ENCODE measurements around the gene HIF1A. TPM values are rescaled to one million over a fixed set of nuclear protein-coding genes. Genes with fewer than 3 reads are reported as not detected.

The HIF1A gene
- total and polyA plus RNA-seq, 2 experiments from 2014 or later: 113 to 242 TPM

DNA sequence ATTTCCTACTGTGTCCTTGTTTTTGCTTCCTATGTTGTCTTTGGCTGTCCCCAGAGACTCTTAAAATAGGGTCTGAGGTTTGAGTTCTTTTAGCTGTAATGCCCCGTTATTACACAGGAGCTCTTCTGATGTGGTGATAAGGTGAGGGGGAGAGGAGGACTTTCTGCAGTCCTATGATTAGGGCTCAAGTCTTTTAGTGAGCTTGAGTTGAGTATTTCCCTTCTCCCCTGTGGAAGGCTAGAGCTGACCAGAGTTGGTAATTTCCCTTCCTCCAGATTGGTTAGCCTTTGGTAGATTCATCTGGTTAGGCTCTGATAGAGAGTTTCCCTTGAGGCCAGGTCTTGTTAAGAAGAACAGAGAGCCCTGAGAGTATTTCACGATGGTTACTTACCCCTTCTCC, 4.3 kb upstream of the HIF1A start:
- Histone ChIP-seq H3K4me1 (ENCODE audit: insufficient read depth) (peaks cover 14% of the 10 kb centered on the region), H3F3A (replicated peaks; ENCODE audit: low read depth) (no peaks in the 10 kb centered on the region), H3K27me3 (ENCODE audit: insufficient read depth) (no peaks in the 10 kb centered on the region), H3K27ac (ENCODE audit: low read depth) (0 out of 2 replicates have a peak overlapping the region, but pooled peaks have one; percentile 30), H4K20me1 (replicated peaks; ENCODE audit: insufficient read depth) (no peaks in the 10 kb centered on the region), H2AFZ (peak overlapping the region; percentile 68; the same call in 1 of the 2 replicates), H3K4me2 (no peak overlapping the region), H3K9me2 (ENCODE audit: insufficient read depth) (no peaks in the 10 kb centered on the region), H3K4me3 (no peak overlapping the region), H3K79me2 (replicated peaks; ENCODE audit: insufficient read depth) (peaks cover 5% of the 10 kb centered on the region), H3K36me3 (ENCODE audit: insufficient read depth) (no peaks in the 10 kb centered on the region)
- Mint-ChIP-seq H3K9me3 (no peaks in the 10 kb centered on the region; the same call in 1 of the 3 replicates), H3K4me1 (peaks cover 17% of the 10 kb centered on the region), H3K36me3 (ENCODE audit: low read depth) (no peaks in the 10 kb centered on the region; the same call in 1 of the 3 replicates), H3K27me3 (ENCODE audit: insufficient read depth, low read depth, poor library complexity) (peaks cover under 1% of the 10 kb centered on the region), H3K4me3 (no peak overlapping the region), H3K27ac (no peak overlapping the region)
- DNase-seq (ENCODE audit: low spot score) (no peak), ATAC-seq (no peak)
- TF ChIP-seq STAT1 (IDR thresholded peaks at IDR 0.05; ENCODE audit: unreplicated experiment): no peak
- TF ChIP-seq ZNF114 (CRISPR knock-in tag; IDR thresholded peaks at IDR 0.05): no peak
- no peak for TF ChIP-seq ETS1 (IDR thresholded peaks at IDR 0.05)
- no peak for TF ChIP-seq ZNF331 (CRISPR knock-in tag; IDR thresholded peaks at IDR 0.05; ENCODE audit: low read depth)

DNA sequence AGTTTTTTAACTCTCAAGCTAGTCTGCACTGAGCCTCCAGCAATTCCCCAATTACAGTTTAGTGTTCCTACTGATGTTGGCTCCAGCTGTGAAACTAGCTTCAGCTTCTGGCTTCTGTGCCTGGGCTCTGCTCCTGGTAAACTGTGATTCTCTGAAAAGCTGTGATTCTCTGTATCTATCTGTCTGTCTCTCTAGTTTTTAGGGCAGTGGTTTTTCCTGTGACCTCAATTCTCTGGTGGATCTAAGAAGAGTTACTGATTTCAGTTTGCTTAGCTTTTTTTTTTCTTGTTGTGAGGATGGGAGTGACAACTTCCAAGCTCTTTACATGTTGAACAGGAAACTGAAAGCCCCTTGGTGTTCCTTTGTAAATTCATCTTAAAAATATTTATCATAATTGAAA, 3.8 kb upstream of the HIF1A start:
- no peak for DNase-seq (ENCODE audit: low spot score)
- Histone ChIP-seq H3K79me2 (replicated peaks; ENCODE audit: insufficient read depth) (peaks cover 10% of the 10 kb centered on the region), H4K20me1 (replicated peaks; ENCODE audit: insufficient read depth) (no peaks in the 10 kb centered on the region), H3K27ac (ENCODE audit: low read depth) (0 out of 2 replicates have a peak overlapping the region, but pooled peaks have one; percentile 30), H3K4me2 (no peak overlapping the region), H3K4me3 (no peak overlapping the region), H3K27me3 (ENCODE audit: insufficient read depth) (no peaks in the 10 kb centered on the region), H2AFZ (peak overlapping the region; percentile 68), H3F3A (replicated peaks; ENCODE audit: low read depth) (no peaks in the 10 kb centered on the region), H3K9me2 (ENCODE audit: insufficient read depth) (no peaks in the 10 kb centered on the region), H3K36me3 (ENCODE audit: insufficient read depth) (no peaks in the 10 kb centered on the region), H3K4me1 (ENCODE audit: insufficient read depth) (peaks cover 14% of the 10 kb centered on the region)
- Mint-ChIP-seq H3K27ac (no peak overlapping the region), H3K4me3 (no peak overlapping the region), H3K9me3 (no peaks in the 10 kb centered on the region; the same call in 1 of the 3 replicates), H3K4me1 (peaks cover 17% of the 10 kb centered on the region), H3K36me3 (ENCODE audit: low read depth) (peaks cover 4% of the 10 kb centered on the region), H3K27me3 (ENCODE audit: insufficient read depth, low read depth, poor library complexity) (peaks cover 5% of the 10 kb centered on the region)
- TF ChIP-seq CREB1 (CRISPR knock-in tag; IDR thresholded peaks at IDR 0.05; ENCODE audit: low read depth): no peak
- TF ChIP-seq JUNB (IDR thresholded peaks at IDR 0.05; ENCODE audit: unreplicated experiment): no peak
- TF ChIP-seq, protein P1, sequence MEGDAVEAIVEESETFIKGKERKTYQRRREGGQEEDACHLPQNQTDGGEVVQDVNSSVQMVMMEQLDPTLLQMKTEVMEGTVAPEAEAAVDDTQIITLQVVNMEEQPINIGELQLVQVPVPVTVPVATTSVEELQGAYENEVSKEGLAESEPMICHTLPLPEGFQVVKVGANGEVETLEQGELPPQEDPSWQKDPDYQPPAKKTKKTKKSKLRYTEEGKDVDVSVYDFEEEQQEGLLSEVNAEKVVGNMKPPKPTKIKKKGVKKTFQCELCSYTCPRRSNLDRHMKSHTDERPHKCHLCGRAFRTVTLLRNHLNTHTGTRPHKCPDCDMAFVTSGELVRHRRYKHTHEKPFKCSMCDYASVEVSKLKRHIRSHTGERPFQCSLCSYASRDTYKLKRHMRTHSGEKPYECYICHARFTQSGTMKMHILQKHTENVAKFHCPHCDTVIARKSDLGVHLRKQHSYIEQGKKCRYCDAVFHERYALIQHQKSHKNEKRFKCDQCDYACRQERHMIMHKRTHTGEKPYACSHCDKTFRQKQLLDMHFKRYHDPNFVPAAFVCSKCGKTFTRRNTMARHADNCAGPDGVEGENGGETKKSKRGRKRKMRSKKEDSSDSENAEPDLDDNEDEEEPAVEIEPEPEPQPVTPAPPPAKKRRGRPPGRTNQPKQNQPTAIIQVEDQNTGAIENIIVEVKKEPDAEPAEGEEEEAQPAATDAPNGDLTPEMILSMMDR (conservative IDR thresholded peaks at IDR 0.05; ENCODE audit: low read depth in 2 of 2): no peak
- TF ChIP-seq EZH2phosphoT487 (IDR thresholded peaks at IDR 0.05; ENCODE audit: unreplicated experiment): no peak
- no peak for TF ChIP-seq REST (IDR thresholded peaks at IDR 0.05; ENCODE audit: unreplicated experiment)
- no peak for TF ChIP-seq STAT1 (IDR thresholded peaks at IDR 0.05; ENCODE audit: unreplicated experiment)
- TF ChIP-seq ZNF331 (CRISPR knock-in tag; IDR thresholded peaks at IDR 0.05; ENCODE audit: low read depth): no peak
- TF ChIP-seq ZNF114 (CRISPR knock-in tag; IDR thresholded peaks at IDR 0.05): no peak
- no peak for TF ChIP-seq ETS1 (IDR thresholded peaks at IDR 0.05)
- TF ChIP-seq POLR2AphosphoS5 (IDR thresholded peaks at IDR 0.05; ENCODE audit: low read depth): no peak
- no peak for ATAC-seq
